Activated naive CD8-positive, alpha-beta T cell treated with anti-CD3 and anti-CD28 coated beads, Interleukin-2, amount 50 U/mL, for 24 hours (primary cell): ENCODE results near the gene CADM1.

Experiments used
- ATAC-seq: fragments of 150-1000 bp; cut with Tn5 transposase; one replicate; pipeline ENCODE4 v1.10.0; 2021
- DNase-seq: peaks from one replicate; pipeline ENCODE4 v3.0.0; 2021
- H3K27ac Mint-ChIP-seq: one replicate; pipeline ENCODE4 v1.8.0; 2021; ENCODE audit warnings: mild to moderate bottlenecking, mixed read lengths
- H3K27me3 Mint-ChIP-seq: one replicate; pipeline ENCODE4 v1.8.0; 2021; ENCODE audit warnings: mixed read lengths
- H3K36me3 Mint-ChIP-seq: one replicate; pipeline ENCODE4 v1.8.0; 2021; ENCODE audit warnings: low read depth, mixed read lengths
- H3K4me1 Mint-ChIP-seq: one replicate; pipeline ENCODE4 v1.8.0; 2021; ENCODE audit warnings: mixed read lengths
- H3K4me3 Mint-ChIP-seq: one replicate; pipeline ENCODE4 v1.8.0; 2021; ENCODE audit warnings: mild to moderate bottlenecking, moderate library complexity, mixed read lengths
- H3K9me3 Mint-ChIP-seq: one replicate; pipeline ENCODE4 v1.8.0; 2021; ENCODE audit warnings: mixed read lengths

Gene CADM1

DNA sequence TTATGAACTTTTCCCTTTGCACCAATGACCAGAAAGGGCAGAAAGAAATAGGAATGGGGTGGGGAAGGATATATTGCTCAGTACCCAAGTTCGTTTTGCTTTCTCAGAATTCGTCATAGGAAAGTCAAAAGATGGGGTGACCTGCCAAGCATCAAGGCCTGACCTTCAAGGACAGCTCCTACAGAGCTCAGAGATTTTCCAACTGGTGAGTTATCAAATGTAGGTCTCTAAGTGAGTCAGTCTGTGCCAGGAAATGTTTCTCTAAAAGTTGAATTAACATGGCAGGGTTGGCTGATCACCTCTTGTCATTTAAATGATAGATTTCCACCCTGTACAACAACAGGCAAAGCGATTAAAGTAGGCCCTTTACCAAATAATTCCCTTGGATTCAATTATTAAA is 307.2 kb downstream of the CADM1 start:
- Mint-ChIP-seq H3K36me3 (no peaks in the 10 kb centered on the region), H3K9me3 (no peaks in the 10 kb centered on the region), H3K4me3 (no peak overlapping the region), H3K27ac (no peak overlapping the region), H3K27me3 (peaks cover 5% of the 10 kb centered on the region), H3K4me1 (peaks cover 7% of the 10 kb centered on the region)
- ATAC-seq (no peak), DNase-seq (no peak)

DNA sequence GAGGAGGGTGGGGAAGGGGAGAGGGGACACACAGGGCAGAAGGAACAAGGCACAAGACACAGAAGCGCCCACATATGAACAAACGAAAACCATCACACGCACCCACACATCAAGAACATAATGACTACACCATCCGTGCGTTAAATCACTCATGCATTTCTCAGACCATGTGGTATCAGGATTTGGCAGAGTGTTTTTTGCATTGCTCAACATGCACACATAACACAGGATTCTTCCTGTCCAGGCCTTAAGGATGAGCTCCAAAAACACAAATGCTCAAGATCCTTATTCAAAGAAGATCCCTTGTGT is 309.5 kb downstream of the CADM1 start:
- H3K4me3 Mint-ChIP-seq, result peak overlapping the region; percentile 15
- peaks cover 7% of the 10 kb centered on the region for H3K4me1 Mint-ChIP-seq
- DNase-seq (no peak), ATAC-seq (peak; percentile 59)
- no peaks in the 10 kb centered on the region for H3K36me3 Mint-ChIP-seq
- peaks cover 5% of the 10 kb centered on the region for H3K27me3 Mint-ChIP-seq
- H3K9me3 Mint-ChIP-seq, result no peaks in the 10 kb centered on the region
- H3K27ac Mint-ChIP-seq, result no peak overlapping the region

DNA sequence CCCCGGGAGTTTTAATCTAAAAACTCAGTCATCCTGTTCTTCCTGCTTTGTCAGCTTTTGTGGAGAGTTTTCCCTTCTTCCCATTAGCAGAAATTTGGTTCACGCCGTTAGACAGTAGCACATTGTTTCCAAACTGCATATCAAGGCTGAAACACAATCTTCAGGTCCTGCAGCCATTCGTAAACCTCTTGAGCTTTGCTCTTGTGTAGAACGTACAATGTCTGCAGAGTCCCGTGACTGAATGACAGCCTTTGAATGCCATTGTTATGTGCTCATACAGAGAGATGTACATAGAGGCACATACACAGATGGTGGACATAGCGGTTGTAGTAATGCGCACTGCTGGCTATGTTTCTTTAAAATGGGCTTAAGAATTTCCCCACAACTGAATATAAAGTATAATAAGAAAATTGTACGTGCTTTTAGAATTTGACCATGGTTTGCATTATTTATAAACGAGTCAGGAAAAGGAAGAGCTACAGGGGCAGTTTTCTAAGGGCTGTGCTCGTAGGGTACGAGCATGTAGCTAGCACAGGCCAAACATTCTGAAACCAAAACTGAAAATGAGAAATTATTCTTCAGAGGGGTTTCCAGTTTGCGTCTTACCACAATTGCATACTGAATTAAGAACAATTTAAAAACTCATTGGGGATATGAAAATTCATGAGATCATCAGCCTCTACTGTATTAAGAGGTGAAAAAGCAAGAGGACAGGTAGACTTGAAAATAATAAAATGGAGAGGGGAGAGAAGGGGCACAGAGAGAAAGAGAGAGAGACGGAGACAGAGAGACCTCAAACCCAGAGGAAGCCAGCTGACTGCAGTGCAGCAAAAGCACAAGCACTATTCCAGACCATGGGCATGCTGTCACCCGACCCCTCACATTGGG is 310.1 kb downstream of the CADM1 start:
- Mint-ChIP-seq H3K36me3 (no peaks in the 10 kb centered on the region), H3K4me3 (peak overlapping the region; percentile 15), H3K4me1 (peaks cover 7% of the 10 kb centered on the region), H3K27ac (no peak overlapping the region), H3K9me3 (no peaks in the 10 kb centered on the region), H3K27me3 (peaks cover 5% of the 10 kb centered on the region)
- DNase-seq, result no peak
- peak; percentile 49 for ATAC-seq

DNA sequence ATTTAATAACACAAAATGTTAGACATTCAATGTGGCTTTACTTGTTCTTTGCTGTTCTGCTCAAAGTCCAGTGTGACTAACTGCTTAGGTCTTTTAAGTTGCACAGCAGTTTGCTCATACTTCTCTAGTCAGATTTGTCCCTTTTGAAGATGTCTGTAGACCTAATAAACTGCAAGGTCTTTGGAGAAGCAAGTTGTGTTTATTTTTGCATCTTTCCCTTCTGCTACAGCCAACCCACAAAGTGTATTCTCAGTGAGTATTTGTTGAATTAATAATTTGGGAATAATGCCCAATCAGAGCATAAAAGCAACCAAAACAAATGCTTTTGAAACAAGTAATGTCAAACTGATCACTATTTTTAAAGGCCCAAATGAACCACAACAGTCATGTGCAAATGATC is 312.5 kb downstream of the CADM1 start:
- ATAC-seq (no peak), DNase-seq (no peak)
- no peaks in the 10 kb centered on the region for H3K36me3 Mint-ChIP-seq
- peaks cover 7% of the 10 kb centered on the region for H3K4me1 Mint-ChIP-seq
- no peak overlapping the region for H3K27ac Mint-ChIP-seq
- peaks cover 5% of the 10 kb centered on the region for H3K27me3 Mint-ChIP-seq
- H3K4me3 Mint-ChIP-seq, result no peak overlapping the region
- no peaks in the 10 kb centered on the region for H3K9me3 Mint-ChIP-seq

DNA sequence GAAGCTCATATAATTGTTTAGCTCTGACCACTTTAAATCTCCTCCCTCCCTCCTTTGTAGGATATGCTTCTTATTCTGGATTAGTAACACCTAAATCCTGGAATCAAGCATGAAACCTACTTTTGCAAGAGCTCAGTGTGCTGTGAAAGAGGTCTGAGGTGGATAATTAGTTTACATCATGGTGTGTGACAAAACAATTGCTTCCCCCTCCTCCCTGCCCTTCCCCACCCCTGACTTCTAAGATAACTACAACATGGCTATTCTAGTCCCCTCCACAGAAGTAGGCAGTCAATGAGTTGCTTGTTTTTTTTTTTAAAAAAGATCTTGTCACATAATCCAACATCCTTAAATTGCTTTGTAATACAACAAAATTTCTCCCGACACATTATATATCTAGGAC is 314.0 kb downstream of the CADM1 start:
- H3K4me3 Mint-ChIP-seq, result no peak overlapping the region
- H3K9me3 Mint-ChIP-seq, result no peaks in the 10 kb centered on the region
- ATAC-seq, result no peak
- H3K27ac Mint-ChIP-seq, result no peak overlapping the region
- H3K27me3 Mint-ChIP-seq, result peaks cover 5% of the 10 kb centered on the region
- H3K36me3 Mint-ChIP-seq, result no peaks in the 10 kb centered on the region
- no peak for DNase-seq
- peaks cover 7% of the 10 kb centered on the region for H3K4me1 Mint-ChIP-seq

DNA sequence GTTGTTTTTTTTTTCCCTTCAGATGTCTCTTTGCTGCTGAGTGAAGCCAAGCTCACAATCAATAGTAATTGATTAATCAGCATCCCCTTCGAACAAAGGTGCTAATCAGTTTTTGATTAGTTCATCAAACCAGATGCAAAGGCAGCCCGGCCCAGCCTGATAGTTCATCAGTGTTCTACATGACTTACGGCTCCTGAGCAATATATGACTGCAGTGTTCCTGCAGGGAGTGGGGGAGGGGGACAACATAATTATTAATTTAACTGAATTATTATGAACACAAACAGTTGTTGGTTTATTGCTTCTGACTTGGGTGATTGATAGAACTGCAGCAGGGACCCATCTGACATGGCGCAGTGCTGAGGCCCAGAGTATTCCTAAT is 315.3 kb downstream of the CADM1 start:
- no peak for ATAC-seq
- no peaks in the 10 kb centered on the region for H3K36me3 Mint-ChIP-seq
- no peaks in the 10 kb centered on the region for H3K9me3 Mint-ChIP-seq
- peaks cover 3% of the 10 kb centered on the region for H3K27me3 Mint-ChIP-seq
- DNase-seq, result no peak
- H3K4me3 Mint-ChIP-seq, result no peak overlapping the region
- no peak overlapping the region for H3K27ac Mint-ChIP-seq
- no peaks in the 10 kb centered on the region for H3K4me1 Mint-ChIP-seq

DNA sequence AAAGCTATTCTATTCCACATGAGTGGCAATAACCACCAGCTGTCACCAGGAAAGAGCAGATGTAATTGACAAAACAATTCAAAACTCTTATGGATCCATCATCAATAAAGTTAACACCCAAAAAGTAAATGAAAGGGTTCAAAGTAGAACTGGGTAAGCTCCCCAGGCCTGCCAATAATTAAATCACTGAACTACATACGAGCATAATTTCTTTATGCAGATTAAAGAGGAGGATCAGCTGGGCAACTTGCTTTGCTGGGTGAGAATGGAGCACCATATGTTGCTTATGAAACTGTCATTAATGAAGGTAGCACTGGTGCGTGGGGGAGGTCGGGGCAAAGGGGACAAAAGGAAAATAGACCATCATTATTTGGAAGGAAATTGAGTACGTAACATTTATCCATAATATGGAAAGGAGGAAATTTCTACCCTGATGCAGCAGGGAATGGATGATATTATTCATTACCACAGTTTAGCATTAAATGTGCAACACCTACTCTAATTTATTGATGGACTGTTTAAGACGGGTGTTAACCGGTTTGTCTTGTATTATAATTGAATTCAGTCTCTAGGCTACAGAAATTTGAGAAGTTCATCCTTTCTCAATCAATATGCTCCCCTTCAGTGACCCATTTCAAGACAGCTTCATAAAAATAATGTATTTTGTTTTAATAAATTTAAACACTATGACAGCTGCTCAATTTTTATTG is 315.9 kb downstream of the CADM1 start:
- H3K9me3 Mint-ChIP-seq, result no peaks in the 10 kb centered on the region
- ATAC-seq (no peak), DNase-seq (no peak)
- no peaks in the 10 kb centered on the region for H3K36me3 Mint-ChIP-seq
- peaks cover 3% of the 10 kb centered on the region for H3K27me3 Mint-ChIP-seq
- H3K27ac Mint-ChIP-seq, result no peak overlapping the region
- no peaks in the 10 kb centered on the region for H3K4me1 Mint-ChIP-seq
- no peak overlapping the region for H3K4me3 Mint-ChIP-seq

DNA sequence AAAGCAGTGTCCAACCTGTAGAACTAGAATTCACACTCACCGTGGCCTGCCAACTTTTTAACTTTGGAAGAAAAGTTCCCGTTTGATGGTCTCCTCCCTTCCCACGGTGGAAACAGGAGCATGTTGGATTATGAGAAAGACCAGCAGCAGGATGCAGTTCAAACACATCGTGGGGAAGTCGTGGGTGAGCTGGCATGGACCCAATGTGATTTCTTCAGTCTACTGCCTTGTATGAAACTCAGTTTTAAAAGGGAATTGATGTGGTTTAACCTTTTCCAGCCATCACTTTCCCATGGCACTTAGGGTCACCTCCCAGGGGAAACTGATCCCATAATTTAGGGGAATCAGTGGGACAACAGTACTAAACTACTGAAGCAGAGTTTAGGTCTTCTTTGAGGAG is 318.3 kb downstream of the CADM1 start:
- Mint-ChIP-seq H3K27me3 (peaks cover 3% of the 10 kb centered on the region), H3K36me3 (no peaks in the 10 kb centered on the region), H3K9me3 (no peaks in the 10 kb centered on the region), H3K4me3 (no peak overlapping the region), H3K4me1 (no peaks in the 10 kb centered on the region), H3K27ac (no peak overlapping the region)
- ATAC-seq (no peak), DNase-seq (no peak)

DNA sequence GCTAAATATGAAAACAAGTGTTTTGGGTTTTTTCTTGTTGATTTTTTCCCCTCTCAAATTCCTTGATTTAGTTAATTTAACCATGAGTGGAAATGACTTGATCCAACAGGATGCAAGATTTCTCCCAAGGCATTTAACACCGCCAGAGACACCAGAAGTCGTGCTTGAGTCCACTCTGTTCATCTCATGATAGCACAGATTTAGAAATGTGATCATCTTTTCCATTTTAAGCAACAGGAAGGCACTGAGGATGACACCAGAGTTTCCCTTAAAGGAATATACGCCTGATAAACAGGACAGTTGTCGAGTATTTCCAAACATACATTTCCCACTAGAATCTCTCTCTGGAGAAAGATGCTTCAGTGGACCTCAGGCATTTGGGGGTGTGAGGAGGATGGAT is 318.7 kb downstream of the CADM1 start:
- H3K4me1 Mint-ChIP-seq, result no peaks in the 10 kb centered on the region
- ATAC-seq (no peak), DNase-seq (no peak)
- H3K9me3 Mint-ChIP-seq, result no peaks in the 10 kb centered on the region
- H3K27ac Mint-ChIP-seq, result no peak overlapping the region
- no peaks in the 10 kb centered on the region for H3K36me3 Mint-ChIP-seq
- peaks cover 3% of the 10 kb centered on the region for H3K27me3 Mint-ChIP-seq
- no peak overlapping the region for H3K4me3 Mint-ChIP-seq

DNA sequence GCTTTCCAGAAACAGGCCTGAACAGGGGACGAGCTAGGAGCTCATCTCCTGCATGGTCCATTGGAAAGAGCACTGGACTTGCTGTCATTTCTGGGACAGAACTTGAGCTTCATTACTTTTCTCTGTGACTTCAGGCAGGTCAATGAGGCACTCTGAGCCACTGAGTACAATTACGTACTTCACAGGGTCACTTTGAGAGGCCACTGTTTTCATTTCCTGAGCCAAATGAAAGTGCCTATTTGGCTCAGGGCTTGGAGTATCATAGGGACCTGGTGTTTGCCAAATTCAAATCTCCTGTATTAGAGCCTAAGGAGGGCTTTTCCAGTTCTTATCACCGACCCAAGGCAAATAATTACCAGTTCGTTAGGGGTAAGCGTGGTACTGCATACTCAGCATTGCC is 319.3 kb downstream of the CADM1 start:
- H3K36me3 Mint-ChIP-seq, result no peaks in the 10 kb centered on the region
- H3K9me3 Mint-ChIP-seq, result no peaks in the 10 kb centered on the region
- H3K27me3 Mint-ChIP-seq, result peaks cover 3% of the 10 kb centered on the region
- no peak for ATAC-seq
- no peak overlapping the region for H3K4me3 Mint-ChIP-seq
- DNase-seq, result no peak
- H3K4me1 Mint-ChIP-seq, result no peaks in the 10 kb centered on the region
- no peak overlapping the region for H3K27ac Mint-ChIP-seq

DNA sequence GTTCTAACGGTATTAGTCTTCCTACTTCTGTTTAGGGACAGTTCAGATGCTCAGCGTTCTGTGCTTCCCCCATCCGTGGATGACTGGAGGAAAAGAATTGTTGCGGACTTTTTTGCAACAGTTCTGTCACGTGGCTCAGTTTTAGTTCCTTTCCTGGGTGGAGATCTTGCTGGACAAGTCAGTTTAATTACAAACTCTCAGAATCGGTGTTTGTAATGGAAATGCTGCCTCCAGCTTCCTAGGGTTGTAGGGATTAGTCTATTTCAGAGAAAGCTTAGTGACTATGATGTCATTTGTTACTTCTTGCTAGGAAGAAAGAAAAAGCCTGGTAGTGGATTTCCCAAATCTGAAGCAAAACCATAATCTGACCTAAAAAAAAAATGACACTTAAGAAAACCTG is 320.4 kb downstream of the CADM1 start:
- no peaks in the 10 kb centered on the region for H3K36me3 Mint-ChIP-seq
- no peaks in the 10 kb centered on the region for H3K4me1 Mint-ChIP-seq

DNA sequence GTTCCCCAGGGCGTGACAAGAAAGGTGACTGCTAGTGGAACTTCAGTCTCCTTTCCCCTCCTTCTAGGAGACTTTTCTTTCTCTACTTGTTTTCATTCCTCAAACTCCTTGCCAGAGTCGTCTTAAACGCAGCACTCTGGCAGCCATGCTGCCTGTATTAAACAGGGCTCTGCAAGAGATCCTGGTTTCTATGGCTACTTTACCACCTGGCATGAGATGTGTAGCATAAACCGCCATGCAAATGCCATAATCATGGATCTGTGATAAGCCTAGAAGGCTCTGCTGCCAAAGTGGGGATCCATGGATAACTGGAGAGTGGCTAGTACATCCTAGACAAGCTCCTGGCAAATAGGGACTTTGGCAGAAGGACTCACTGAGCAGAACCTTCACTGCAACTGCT is 321.1 kb downstream of the CADM1 start:
- H3K9me3 Mint-ChIP-seq, result no peaks in the 10 kb centered on the region
- DNase-seq (no peak), ATAC-seq (no peak)
- no peak overlapping the region for H3K27ac Mint-ChIP-seq
- no peaks in the 10 kb centered on the region for H3K36me3 Mint-ChIP-seq
- no peak overlapping the region for H3K4me3 Mint-ChIP-seq
- H3K4me1 Mint-ChIP-seq, result no peaks in the 10 kb centered on the region
- peaks cover under 1% of the 10 kb centered on the region for H3K27me3 Mint-ChIP-seq

More for the DNA sequence above, 320.4 kb downstream of the CADM1 start:
- ATAC-seq, result no peak
- Mint-ChIP-seq H3K4me3 (no peak overlapping the region), H3K27me3 (peaks cover 3% of the 10 kb centered on the region), H3K27ac (no peak overlapping the region), H3K9me3 (no peaks in the 10 kb centered on the region)
- no peak for DNase-seq

DNA sequence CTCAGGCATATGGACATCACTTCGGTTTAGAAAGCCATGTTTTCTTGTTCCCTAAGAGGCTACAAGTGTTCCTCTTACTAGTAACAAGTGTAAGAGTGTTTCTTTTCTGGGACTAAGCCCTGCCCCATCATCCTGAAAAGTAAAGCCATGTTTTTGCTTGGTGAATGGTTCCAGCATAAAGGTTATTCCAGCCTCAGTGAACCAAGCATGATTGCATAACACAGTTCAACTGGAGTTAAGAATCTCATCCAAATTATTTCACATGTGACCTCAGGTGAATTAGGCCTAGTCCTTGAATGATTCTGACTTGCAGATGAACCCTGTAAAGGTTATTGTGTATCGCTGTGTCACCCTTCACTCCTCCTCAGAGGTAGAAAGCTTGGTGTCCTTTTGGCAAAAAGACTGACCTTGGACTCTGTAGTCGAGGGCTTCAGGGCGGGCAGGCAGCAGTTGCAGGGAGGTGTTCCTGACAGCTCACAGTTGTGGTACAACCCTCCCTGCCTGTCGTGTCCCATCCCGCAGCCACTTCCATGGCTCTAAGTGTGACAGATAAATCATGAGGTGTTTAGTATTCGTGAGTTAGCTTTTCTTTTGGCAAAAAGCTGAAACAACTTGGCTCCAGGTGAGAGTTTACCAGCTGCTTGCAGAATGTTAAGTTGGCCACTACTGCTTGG is 321.8 kb downstream of the CADM1 start:
- H3K4me3 Mint-ChIP-seq, result no peak overlapping the region
- no peaks in the 10 kb centered on the region for H3K27me3 Mint-ChIP-seq
- ATAC-seq (no peak), DNase-seq (no peak)
- no peaks in the 10 kb centered on the region for H3K9me3 Mint-ChIP-seq
- no peaks in the 10 kb centered on the region for H3K4me1 Mint-ChIP-seq
- no peak overlapping the region for H3K27ac Mint-ChIP-seq
- H3K36me3 Mint-ChIP-seq, result no peaks in the 10 kb centered on the region

DNA sequence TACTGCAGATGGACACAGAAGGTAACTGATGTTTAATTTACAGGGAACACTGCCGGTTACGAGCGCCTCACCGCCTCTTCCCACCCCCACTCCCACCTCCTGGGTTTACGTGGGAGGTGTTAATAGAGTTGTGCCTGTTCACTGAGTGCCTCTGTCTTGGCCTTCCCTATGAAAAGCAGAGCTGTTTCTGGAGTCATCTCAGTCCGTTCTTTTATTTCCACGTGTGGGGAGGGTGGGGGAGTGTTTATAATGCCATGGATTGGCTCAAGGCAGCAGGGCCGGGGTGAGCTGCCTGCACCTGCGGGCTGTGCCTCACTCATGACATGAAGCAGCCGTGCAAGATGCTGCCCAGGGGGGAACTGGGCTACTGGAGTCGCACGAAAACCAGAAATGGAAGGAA is 322.7 kb downstream of the CADM1 start:
- H3K27me3 Mint-ChIP-seq, result no peaks in the 10 kb centered on the region
- no peaks in the 10 kb centered on the region for H3K36me3 Mint-ChIP-seq
- no peak overlapping the region for H3K4me3 Mint-ChIP-seq
- no peaks in the 10 kb centered on the region for H3K4me1 Mint-ChIP-seq
- H3K9me3 Mint-ChIP-seq, result no peaks in the 10 kb centered on the region
- DNase-seq (no peak), ATAC-seq (no peak)
- H3K27ac Mint-ChIP-seq, result no peak overlapping the region

DNA sequence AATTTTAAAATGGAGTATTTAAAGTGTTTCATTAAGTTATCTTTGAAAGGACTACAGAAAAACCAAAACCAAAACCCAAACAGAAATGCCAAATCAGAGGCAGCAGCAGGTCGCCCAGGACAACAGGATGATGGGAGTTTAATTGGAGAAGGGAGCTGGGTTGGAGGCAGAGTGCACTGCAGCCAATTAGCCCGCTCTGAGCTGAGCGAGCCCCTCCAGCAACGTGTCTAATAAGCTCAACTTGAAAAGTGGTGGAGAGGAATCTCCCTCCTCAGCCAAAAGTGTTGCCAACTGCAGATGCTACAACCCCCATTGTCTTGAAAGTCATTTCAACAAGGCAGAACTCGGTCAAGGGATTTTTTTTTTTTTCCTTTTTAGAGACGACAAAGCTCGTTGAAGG is 323.9 kb downstream of the CADM1 start:
- H3K27ac Mint-ChIP-seq, result no peak overlapping the region
- H3K4me3 Mint-ChIP-seq, result no peak overlapping the region
- no peaks in the 10 kb centered on the region for H3K27me3 Mint-ChIP-seq
- no peaks in the 10 kb centered on the region for H3K4me1 Mint-ChIP-seq
- no peaks in the 10 kb centered on the region for H3K9me3 Mint-ChIP-seq
- DNase-seq (no peak), ATAC-seq (no peak)
- H3K36me3 Mint-ChIP-seq, result no peaks in the 10 kb centered on the region
